HuH-7.5 (cell line): ENCODE results near the gene KCNIP4.
"Not testable (repeated sequence)": the region's sequence is repeated elsewhere in the genome, so short reads cannot be mapped to it uniquely, and the experiment has no call there.

Experiments used
- DNase-seq: peaks from one replicate; pipeline ENCODE4 v3.0.0; 2011; ENCODE audit warnings: low spot score

KCNIP4 gene

DNA sequence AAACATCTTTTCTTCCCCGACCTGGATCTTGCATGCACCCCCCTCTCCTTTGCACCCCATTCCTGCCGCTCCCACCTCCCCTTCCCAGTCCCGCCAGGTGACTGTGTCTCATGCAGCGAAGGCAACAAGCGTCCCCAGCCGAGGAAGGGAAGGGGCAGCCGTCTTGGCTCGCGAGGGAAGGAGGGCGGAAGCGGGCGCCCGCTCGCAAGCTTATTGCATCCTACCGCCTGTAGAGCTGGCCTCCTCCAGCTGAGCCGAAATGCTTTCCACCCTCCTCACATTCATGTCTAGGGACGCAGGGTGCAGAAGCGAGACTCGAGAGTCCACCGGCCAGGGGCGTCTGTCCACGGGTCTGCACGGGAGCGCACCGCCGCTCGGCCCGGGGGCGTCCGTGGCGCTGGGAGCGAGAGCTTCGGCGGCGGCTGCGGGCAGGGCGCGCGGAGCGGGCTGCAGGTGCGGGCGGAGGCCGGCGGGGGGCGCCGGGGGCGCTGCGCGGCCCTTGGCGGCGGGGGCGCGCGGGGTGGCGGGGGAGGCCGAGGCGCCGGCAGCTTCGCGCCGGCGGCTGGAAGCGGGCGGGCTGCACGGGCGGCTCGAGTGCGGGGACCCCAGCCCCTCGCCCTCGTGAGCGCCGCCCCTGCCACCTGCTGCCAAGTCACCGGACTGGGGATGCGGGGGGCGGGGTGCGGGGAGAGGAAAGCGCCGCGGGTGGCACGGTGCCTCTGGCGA lies at the start of gene KCNIP4:
TSS of gene KCNIP4 (minus strand) at position 426 of the 726 bp plus-strand sequence.
- peak; percentile 67 for DNase-seq

GRCh38 chr4:21996618-21997017 lies 48.0 kb upstream of the KCNIP4 start:
- not testable (repeated sequence) for DNase-seq

GRCh38 chr4:21992330-21992729 lies 43.8 kb upstream of the KCNIP4 start:
- no peak for DNase-seq

DNA sequence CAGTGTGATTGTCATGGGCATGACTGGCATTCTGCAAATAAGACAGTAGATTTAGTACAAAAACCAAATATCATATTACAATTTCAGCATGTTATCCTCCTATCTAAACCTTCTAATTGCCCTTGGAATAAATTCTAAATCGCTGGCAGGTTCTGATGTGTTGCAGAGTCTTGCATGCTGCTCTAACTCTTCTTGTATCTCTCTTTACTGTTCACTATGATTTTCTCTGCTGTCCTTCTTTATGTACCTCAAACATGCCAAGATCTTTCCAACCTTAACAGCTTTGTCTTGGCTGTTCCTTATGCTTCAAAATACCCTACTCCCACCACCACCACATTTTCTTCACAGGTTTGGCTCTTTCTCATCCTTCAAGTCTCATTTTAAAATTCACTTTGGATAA lies 43.0 kb upstream of the KCNIP4 start:
- DNase-seq: no peak

DNA sequence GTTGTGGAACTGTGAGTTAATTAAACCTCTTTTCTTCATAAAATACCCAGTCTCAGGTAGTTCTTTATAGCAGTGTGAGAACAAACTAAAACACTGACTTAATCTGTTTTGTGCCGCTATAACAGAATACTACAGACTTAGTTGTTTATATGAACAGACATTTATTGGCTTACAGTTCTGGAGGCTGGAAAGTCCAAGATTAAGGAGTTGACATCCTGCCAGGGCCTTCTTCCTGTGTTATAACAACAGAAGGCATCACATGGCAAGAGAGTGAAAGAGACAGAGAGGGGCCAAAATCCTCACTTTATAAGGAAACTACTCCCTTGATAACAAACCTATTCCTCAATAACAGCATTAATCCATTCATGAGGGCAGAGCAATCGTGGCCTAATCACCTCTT lies 42.5 kb upstream of the KCNIP4 start:
- no peak for DNase-seq

DNA sequence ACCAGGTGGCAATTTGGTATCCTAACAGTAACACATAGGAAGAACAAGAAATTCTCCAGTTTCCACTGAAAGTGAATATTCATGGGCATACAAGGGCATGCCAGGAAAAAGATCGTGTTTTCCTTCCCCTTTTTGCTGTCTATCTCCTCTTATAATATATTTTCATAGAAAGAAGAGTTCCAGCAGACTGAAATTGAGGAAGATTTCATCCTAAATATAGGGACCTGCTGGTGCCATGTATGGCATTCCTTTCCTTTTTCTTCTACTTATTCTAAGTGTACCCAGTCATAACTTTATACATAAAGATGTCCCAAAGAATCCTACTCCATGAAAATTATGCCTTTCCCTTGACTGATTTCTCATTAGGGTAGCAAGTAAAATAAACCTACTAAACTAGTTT lies 40.8 kb upstream of the KCNIP4 start:
- no peak for DNase-seq

DNA sequence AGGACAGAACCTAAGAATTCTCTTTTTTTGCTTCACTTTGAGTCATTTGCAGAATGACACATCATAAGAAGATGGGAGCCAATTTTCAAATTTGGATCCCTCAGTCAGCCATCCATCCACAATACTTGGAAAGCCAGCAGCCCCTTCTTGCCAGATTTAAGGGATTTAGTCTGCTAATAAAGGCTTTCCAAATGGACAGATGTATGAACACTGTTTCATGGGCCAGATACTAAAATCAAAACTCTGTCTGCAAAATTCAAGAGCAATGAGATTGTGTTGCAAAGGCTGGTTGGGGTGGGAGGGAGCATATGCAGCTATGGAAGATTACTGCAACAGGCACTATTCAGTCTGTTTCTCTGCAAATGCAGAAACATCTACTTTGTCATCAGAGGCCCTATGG lies 37.7 kb upstream of the KCNIP4 start:
- DNase-seq: no peak

DNA sequence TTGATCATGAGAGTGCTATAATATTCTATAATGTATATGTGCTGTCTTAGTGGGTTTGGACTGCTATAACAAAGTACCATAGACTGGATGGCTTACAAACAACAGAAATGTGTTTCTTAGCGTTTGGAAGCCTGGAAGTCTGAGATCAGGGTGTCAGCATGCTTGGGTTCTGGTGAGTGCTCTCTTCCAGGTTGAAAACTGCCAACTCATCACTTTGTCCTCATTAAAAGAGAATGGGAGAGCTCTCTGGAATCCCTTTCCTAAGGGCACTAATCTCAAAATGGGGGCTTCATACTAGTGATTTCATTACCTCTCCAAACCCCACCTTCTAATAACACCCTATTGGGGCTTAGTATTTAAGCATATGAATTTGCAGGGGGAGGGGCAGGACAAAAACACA lies 33.5 kb upstream of the KCNIP4 start:
- no peak for DNase-seq

DNA sequence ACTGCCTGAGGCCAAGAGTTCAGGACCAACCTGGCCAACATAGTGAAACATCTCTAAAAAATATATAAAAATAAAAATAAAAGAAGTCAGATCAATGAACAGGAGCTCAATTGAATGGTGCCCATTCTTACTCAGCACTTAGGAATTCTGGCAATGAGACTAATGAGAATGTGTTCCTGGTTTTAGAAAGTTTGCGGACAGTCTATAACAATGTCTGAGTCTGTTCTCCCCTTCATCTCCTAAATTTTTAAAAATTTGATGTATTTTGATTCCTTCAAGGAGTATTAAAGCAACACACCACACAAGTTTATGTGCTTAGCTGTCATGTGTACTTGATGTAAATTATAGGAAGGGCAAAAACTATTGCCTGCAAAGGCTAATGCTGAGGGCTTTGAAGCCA lies 30.6 kb upstream of the KCNIP4 start:
- no peak for DNase-seq

GRCh38 chr4:21976166-21976565 lies 27.6 kb upstream of the KCNIP4 start:
- no peak for DNase-seq

DNA sequence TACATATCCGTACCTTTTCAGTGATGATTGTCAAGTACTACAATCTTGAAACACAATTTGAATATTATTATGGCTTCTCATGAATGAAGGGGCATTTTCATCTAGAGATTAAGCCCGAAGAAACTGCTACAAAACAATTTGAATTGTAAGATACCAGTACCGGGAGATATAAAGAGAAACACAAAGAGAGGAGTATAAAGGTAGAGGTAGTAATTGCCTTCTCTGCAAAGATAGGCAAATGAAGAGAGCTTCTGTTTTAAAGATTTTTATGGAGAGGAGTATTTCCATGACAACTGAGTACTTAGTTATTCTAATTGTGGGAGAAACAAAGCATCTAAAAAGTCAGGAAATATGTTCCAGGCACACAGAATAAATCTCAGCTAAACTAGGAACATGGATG lies 25.3 kb upstream of the KCNIP4 start:
- no peak for DNase-seq

DNA sequence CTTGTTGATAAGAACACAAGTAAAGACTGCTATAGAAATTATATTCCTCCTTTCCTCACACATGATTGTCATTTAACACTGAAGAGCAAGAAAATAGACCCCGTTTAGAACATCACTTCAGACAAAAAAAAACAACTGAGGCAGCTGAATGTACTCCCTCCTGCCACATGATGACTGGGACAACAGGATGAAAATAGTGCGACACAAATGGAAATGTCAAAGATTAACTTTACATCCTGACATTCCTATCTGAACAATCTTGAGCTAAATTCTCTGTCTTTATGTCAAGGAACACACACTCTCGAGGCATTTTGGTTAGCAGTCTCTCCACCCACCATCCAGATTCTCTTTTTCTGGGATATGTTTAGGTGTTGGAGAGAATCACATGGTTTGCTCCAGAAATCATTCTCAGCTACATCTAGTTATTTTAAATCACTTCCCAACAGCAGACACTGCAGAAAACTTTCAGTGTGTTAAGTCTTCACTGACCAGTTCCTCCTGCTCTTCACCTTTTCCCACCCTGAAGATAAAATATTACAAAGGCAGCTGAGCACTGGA lies 16.3 kb upstream of the KCNIP4 start:
- DNase-seq: no peak

GRCh38 chr4:21962691-21963090 lies 14.1 kb upstream of the KCNIP4 start:
- DNase-seq: no peak

GRCh38 chr4:21960793-21961192 lies 12.2 kb upstream of the KCNIP4 start:
- DNase-seq: no peak

DNA sequence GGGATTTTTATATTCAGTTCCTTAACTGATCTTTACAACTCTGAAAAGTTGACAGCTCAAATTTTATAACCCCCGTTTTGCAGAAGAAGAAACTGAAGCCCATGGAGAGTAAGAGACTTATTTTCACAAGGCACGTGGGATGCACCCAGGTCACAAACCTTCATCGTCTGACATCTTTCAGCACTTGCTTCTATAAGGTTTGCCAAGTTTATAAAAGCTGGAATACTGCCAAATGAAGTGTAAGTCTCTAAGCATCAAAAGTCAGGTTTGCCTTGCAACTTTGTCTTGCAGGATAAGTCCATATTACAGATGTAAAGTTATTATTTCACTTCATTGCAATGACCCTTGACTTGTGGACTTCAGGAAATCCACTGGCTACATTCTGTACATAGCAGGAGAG lies 6.3 kb upstream of the KCNIP4 start:
- DNase-seq: no peak

DNA sequence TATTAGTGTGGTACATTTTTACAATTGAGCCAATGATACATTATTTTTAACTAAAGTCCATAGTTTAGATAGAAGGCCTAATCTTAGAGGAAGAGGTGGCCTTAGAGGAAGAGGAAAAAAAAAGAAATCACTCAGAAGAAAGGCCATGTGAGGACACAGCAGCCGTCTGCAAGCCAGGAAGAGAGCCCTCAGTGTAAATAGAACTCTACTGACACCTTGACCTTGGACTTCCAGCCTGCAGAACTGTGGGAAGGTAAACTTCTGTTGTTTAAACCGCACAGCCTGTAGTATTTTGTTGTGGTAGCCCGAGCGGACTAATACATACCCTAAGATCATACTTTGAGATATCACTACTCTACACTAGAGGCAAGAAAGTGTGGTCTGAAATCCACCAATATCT lies 5.1 kb upstream of the KCNIP4 start:
- DNase-seq: no peak

GRCh38 chr4:21952549-21952948 lies 4.0 kb upstream of the KCNIP4 start:
- no peak for DNase-seq

GRCh38 chr4:21949073-21949457 lies 493 bp upstream of the KCNIP4 start:
- no peak for DNase-seq

DNA sequence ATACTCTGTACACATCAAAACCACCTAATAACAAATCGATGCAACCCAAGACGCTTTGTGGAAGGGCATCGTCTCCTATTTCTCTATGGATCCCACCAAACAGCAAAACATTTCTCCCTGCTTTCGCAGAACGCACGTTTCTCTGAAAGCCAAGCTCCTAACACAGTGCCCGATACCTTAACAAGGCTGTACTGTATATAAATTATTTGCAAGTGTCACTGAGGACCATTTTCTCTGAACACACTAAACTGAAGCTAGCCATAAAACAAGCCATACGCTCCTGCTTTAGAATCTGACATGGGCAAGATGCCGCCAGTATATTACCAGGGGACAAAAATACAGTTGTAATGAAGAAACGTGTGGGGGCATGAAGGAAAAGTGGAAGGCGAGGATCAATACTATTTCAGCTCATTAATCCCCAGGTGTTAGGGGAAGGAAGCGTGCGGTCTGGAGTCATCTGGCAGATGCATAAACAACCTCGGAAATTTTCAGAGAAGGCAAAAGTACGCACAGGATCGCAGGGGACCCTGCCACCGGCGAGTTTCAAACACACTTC lies 703 bp downstream of the KCNIP4 start:
- no peak for DNase-seq

DNA sequence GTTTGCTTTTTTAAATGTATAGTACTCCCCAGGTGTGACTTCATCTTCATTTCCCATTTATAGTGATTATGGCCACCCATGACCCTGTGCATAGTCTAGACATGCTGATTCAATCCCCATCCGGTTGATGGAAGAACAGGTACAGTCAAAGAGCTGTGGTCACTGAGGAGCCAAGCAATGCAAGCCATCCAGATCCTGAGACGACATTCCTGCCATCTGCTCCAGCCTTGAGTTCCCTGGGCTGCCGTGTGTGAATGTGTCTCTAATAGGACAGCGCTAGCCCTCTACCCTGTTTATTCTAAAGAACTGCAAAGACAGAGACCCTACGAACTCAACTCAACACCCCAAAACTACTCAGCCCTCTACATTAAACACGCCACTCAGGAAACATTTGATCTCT lies 1.7 kb downstream of the KCNIP4 start:
- no peak for DNase-seq

- no peak for DNase-seq
These were observed 26.9 kb downstream of the KCNIP4 start for GRCh38 chr4:21921526-21922180.

DNA sequence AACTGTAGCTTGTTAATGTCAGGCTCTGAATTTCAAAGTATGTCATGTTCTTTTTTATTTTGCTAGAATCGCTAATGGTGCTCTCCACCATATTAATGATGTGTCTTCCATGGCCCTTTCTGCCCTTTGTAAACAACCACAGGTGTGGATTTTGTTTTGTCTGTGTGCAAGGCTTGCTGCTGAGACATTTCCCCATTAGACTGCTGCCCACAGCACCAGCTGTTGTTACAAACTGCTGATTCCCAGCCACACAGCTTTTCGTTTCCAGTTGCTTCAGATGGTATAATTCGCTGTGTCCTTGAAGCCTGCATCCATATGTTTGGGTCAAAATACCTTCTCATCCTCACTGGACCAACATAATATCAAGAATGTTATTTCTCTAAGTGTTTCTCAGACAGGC lies 32.8 kb downstream of the KCNIP4 start:
- no peak for DNase-seq

DNA sequence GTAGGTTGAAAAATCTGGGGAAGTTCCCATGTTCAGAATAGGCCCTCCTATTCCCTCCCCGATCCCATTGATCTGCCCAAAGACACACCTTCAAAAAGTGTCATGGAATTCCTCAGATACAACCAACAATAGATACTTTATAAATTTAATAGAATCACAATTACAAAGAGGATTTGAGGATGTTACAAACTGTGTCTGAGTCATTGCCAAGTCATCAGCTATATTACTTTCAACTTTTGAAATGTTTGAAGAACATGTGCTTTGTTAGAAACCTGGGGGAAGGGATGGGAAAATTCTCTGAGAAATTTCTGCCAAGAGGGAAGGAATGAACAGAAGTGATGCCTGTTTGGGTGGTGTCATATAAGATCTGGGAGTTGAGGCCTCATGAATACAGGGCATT lies 46.7 kb downstream of the KCNIP4 start:
- DNase-seq: no peak
